HG03064 (cell line): ENCODE results near the gene RO60.
A peak's percentile ranks its signal among the peaks of the same experiment; 100 is the strongest.

Experiments used
- ATAC-seq: cut with Tn5 transposase; IDR thresholded peaks from one replicate; pipeline ENCODE4 v1.9.1; 2021; ENCODE audit warnings: low read depth; ENCODE audit not compliant: unreplicated experiment

Gene RO60

DNA sequence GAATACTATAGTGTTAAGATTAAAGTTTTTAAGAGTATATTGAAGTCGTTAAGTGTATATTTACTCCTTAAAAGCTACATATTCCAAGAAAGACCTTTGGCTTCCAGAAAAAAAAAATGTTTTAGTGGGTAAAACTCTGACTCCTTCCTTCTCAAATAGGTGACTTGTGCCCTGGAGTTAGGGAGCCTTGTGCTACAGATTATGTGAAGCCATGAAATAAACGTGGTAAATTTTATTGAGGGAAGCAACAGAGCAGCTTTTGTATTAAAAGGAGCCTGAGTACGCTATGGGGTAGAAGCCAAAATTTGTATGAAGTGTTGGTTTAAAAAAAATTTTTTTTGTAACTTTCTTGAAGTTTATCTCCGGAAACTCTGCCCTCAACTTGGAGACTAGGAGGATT is 994 bp downstream of the RO60 start:
- no peak for ATAC-seq

DNA sequence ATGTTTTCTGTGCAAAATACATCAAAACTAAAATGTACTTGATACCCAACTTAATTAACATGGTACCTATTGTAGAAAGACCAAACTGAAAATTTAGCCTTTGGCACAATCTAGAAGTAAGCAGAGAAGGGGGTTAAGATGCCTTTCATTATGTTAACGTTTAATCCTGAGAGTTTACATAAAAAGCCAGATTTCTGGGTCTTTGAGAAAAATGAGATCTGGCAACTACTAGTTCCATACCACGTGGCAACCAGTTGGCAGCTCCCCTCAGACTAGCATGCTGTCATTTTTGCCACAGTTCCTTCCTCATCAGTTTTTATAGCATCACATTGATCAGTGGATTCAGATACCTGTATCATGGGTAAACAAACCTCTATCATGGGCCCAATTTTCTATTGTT is 1.5 kb downstream of the RO60 start:
- no peak for ATAC-seq

DNA sequence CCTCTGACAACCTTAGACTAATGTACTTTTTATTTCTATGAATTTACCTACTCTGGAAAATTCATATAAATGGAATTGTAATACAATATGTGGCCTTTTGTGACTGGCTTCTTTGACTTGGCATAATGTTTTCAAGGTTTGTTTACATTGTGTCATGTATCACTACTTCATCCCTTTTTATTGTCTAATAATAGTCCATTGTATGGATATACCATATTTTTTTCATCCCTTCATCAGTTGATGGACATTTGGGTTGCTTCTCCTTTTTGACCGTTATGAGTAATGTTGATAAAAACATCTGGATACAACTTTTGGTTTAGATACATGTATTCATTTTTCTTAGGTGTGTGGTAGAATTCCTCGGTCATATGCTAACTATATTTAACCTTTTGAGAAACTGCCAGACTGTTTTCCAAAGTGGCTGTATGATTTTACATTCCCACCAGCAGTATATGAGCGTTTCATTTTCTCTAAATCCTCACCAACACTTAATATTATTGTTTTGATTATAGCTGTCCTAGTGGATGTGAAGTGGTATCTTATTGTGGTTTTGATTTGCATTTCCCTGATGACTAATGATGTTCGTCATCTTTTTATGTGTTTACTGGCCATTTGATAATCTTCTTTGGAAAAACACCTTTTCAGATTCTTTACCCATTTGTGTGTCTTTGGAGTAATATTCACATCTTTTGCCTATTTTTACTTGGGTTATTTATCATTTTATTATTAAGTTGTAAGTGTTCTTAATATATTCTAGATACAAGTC is 3.5 kb downstream of the RO60 start:
- no peak for ATAC-seq

DNA sequence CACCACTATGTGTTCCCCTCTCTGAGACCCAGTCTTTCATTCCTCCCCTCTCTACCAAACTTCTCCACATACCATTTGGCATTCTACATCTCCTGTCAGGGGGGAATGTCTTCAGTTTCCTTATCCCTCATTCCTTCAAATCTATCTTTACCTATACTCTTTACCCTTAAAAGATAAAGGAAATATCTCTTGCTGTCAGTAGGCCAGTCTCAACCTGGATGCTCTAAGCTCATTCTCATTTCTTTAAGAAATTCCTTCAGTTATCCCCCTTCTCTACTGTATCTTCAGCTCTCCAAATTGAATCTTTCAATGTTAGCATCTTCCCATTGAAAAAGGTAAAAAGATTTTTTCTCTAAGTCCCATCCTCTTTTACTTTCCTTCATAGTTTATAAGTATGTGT is 6.5 kb downstream of the RO60 start:
- no peak for ATAC-seq

DNA sequence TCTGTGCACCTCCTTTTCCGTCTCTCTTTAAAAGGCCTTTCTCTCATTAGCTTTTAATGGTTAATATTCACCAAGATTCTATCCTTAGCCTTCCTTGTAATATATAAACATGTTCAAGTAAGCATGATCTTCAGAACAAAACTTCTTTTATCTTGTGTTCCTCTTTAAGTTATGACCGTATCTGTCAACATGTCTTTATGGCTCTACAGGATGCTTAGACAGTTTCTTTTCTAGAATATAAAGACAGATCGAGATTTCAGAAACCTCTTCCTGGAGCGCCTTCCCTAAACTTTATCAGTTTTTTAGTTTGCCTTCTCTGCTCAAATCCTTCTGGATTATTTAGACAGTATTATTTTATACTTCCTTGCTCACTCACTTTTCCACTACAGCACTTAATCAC is 7.2 kb downstream of the RO60 start:
- no peak for ATAC-seq

DNA sequence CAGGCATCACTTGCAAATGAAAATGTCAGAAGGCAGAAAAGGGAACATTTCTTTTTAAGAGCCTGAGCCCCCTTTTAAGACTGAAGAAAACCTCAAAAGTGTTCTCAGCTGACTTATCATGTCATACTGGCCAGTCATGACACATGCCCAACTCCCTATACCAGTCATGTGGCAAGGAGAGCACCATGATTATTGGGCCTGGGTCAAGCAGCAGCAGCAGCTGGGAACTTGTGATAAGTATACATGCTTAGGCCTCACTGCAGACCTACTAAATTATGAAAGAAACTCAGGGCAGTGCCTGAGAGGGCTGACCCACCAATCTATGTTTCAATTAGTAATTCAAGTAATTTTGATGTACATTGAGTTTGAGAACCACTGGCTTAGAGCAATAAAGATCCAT is 8.6 kb downstream of the RO60 start:
- ATAC-seq: no peak

DNA sequence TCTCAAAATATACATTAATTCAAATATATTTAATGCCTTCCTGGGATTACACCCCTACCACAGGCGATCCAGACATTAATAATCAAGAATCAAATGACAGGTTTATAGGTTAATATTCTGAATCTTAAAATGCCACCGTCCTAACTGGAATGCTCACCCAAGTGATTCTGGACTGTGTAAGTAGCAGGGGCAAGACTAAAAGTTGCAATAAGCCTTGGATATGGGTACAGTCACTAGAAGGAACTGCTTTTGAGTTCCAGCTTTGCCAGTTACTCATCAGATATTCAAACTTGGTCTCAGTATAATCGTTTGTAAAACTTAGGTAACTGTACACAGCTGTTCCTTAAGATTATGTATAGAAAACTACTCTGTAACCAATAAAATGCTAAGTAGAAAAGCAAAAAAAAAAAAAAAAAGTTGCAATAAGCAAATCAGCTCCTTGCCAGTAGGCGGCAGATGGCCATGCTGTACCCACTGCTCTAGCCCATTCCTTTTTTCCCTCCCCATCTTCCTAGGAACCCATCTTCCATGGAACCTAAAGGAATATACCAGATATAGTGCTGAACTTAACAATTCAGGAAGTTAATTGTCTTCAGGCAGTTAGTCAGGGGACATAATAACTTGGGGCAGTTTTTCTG is 10.5 kb downstream of the RO60 start:
- ATAC-seq: no peak

DNA sequence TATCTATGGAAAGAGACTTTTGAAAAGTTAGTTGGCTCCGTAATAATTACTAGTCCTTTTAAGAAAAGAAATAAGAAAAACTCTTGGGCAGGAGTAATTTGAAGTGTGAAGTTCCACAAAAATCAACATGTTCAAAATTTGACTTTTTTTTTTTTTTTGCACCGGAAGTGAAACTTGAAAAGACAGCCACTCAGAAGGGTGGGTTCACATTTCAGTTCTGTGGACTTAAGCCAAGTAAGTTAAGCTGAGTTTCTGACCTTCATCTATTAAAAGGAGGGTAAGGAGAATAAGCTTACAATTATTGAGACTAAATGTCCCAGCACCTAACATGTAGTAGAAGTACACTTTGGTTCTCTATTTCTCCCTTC is 11.0 kb downstream of the RO60 start:
- ATAC-seq: no peak

DNA sequence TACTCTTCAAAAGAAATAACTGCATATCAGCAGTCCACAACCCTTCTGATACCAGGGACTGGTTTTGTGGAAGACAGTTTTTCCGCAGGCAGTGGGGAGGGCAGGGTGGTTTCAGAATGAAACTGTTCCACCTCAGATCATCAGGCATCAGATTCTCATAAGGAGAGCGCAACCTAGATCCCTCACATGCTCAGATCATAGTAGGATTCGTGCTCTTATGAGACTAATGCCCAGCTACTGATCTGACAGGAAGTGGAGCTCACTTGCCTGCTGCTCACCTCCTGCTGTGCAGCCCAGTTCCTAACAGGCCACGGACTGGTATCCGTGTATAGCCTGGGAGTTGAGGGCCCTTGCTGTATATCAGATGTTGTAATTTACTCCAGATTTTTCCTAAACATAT is 11.5 kb downstream of the RO60 start:
- ATAC-seq: peak; percentile 72

DNA sequence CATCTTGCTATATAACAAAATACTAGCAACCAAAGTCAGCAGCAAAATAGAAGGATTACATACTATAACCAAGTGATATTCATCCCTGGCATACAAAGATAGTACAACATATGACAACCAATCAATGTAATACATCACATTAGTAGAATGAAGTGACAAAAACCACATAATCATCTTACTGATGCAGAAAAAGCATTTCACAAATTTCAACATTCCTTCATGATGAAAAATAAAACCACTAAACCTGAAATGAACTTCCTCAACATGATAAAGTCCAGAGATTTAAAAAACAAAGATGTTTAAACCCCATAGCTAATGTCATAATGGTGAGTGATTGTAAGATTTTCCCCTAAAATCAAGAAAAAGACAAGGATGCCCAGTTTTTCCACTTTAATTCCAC is 18.6 kb downstream of the RO60 start:
- ATAC-seq: no peak

DNA sequence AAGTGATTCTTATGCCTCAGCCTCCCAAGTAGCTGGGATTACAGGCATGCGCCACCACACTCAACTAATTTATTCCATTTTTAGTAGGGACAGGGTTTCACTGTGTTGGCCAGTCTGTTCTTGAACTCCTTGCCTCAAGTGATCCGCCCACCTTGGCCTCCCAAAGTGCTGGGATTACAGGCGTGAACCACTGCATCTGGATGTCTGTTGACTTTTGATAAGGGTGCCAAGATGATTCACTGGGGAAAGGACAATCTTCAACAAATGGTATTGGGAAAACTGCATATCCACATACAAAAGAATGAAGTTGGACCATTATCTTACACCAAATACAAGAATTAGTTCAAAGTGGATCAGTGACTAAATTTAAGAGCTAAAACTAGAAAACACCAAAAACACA is 19.8 kb downstream of the RO60 start:
- ATAC-seq: no peak

DNA sequence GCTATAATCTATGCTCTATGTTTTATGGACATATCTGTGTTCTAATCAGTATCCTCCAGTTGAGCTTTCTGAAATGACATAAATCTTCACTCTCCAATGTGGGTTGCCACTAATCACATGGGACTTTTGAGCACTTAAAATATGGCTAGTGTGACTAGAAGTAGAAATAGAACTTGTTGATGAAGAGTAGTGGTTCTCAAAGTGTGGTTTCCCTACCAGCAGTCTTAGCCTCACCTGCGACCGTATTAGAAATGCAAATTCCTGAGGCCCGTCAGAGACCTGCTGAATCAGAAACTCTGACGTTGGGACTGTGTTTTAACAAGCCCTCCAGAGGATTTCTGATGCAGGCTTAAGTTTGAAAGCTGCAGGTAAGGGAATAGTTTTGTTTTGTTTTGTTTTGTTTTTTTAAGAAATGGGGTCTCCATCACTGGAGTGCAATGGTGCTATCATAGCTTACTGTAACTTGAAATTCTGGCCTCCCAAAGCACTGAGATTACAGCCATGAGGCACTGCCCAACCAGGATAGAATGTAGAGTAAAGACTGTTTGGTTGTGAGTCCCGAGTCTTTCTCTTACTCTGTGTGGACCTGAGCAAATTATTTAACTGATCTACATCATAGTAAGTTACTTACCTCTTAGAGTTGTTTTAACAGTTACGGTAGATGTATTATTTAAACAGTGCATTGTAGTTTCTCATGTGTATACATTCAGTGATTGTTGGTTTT is 24.1 kb downstream of the RO60 start:
- peak; percentile 95 for ATAC-seq

DNA sequence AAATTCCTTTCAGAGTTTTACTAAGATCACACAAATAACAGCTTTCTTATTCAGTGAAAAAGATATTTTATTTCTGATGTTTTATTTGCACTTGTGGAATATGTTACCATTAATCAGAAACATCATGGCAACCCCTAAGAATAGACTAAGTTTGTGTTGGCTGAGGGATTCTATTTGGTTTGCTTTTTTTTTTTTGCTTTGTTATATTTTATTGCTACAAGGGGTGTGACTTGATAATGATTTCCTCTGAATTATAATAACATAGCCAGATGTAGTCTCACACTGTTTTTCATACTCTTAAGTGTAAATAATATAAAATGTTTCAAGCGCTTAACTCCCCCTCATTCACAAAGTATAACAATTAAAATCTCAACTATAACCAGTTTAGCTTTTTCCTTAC is 25.9 kb downstream of the RO60 start:
- no peak for ATAC-seq

DNA sequence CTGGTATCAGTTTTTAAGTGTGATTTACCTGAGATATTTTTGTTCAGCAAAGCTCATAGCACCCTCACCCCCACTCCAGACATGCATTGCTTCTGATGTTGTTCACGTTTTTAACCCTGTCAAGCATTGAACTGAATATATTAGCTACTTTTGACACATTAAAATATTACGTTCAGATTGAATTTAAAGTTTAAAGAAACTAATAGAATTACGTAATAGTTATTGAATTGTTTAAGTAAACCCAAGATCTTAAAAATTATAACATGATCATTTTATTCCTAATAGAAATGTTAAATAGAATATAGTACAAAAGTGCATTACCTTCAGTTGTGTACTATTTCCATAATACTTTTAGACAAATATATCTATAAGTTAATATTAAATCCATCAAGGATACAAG is 26.9 kb downstream of the RO60 start:
- ATAC-seq: no peak

DNA sequence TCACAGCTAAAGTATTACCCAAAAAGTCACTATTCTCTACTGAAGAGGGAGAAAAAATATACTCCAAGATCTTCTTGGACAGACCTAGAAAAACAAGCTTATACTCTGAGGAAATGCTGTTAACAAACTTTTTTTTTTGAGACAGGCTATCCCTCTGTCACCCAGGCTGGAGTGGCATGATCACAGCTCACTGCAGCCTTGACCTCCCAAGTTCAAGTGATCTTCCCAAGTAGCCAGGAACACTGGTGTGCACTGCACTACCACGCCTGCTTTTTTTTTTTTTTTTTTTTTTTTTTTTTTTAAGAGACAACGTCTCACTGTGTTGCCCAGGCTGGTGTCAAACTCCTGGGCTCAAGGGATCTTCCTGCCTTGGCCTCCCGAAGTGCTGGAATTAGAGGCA is 28.5 kb downstream of the RO60 start:
- no peak for ATAC-seq

DNA sequence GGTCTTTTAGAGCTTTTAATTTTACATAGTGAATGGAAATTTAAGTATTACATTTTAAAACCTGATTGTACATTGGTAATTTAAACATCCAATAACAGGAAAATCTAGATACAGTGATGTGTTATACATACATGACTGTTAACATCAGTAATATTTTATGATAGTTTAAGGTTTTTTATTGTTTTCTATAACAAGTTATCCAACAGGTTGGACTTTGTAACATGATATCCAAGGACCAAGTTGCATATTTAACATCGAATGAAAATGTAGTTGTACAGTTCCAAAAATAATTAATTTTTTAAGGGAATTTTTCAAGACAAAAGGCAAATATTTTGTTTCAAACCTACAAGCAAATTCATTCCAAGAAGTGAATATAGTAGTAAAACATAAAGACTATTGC is 31.5 kb downstream of the RO60 start:
- no peak for ATAC-seq

DNA sequence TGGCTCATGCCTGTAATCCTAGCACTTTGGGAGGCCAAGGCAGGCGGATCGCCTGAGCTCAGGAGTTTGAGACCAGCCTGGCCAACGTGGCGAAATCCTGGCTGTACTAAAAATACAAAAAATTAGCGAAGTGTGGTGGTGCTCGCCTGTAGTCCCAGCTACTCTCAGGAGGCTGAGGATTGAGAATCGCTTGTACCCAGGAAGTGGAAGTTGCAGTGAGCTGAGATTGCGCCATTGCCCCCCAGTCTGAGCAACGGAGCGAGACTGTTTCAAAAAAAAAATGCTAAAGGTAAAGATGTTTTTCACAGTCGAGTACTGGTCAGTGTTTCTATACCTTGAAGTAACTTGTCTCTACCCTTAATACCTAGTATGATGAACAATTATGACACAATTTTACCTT is 34.7 kb downstream of the RO60 start:
- ATAC-seq: no peak

DNA sequence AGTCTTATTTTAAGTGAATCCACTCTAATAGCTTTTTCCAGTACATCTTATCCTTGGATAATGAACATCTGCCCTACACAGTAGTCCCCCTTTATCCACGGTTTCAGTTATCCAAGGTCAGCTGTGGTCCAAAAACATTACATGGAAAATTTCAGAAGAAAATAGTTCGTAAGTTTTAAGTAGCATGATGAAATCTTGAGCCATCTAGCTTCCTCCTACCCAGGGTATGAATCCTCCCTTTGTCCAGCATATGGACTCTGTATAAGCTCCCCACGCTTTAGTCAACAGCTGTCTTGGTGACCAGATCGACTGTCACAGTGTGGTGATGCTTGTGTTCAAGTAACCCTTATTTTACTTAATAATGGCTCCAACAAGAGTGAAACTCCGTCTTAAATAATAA is 43.2 kb downstream of the RO60 start:
- no peak for ATAC-seq

DNA sequence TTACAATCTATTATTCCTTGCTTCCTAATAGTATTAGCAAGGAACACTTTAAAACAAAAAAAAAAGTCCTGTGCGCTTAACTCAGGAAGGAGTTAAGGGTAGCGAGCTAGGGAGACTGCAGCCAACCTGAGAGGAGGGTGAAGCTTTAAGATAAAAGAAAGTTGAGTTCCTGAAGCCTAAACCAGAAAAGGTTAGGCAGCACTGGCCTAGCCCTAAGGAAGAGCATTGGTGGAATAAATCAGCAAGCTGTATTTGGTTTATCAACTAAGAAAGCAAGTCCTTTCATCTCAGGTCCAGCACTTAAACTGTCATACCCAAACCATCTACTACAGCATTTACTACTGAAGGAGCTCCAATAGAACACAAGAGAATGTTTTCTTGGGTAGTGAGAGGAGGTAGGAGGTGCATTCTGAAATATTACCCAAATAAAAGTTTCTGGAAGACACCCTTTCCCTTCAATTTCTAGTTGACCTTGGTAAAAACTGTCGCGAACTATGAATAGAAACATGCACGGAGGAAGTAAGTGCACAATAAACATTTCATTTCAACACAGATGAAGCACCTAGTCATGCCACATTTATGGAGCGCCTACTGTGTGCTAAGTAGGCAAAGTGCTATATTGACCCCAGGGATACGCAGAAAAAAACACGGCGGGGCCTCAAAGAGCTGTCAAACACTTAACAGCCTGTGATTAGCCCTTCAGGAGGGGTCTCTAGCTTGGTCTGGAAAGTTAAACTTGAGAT is 44.5 kb downstream of the RO60 start:
- no peak for ATAC-seq

DNA sequence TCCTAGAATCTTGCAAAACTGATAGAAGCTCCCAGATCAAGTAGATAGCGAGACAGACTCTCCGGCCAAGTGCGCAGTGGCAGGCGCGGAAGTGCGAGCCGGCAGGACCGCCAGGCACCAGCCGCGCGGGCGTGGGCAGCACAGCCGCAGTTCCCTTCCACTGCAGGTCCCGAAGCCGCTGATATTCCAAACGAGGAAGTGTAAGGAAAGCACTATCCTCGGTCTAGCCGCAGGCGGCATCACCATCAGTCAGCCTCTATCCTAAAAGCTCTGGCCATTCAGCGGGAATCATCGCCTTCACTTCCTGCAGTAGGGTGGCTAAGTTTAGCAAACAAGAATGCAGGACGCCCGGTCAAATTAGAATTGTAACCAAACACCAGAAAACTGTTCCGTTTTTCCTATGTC is 45.1 kb downstream of the RO60 start:
- ATAC-seq: peak; percentile 31
